ENCODE results near the gene BTBD9.

The BTBD9 gene

GRCh38 chr6:38676236-38676973 lies 36.7 kb upstream of the BTBD9 start:
- no CpG with 5 or more reads among the region's 2 CpGs for WGBS (ENCODE audit: extremely low coverage, insufficient coverage, low lambda C conversion rate)
- no peaks in the 10 kb centered on the region for H3K79me1 ChIP-seq (ENCODE audit: low read length)
- H3K18ac ChIP-seq (ENCODE audit: low read length), result no peak overlapping the region

GRCh38 chr6:38673397-38674165 lies 33.9 kb upstream of the BTBD9 start:
- Histone ChIP-seq H3K4me2 (ENCODE audit: low read length) (no peak overlapping the region), H3K4ac (ENCODE audit: low read depth, low read length) (no peak overlapping the region), H3K79me2 (ENCODE audit: control insufficient read depth, insufficient read depth, low read length) (no peaks in the 10 kb centered on the region), H3K4me3 (ENCODE audit: low read length) (no peak overlapping the region), H4K5ac (ENCODE audit: low read length) (no peak overlapping the region), H2BK15ac (replicated peaks; ENCODE audit: low read depth) (no peak overlapping the region), H2BK5ac (ENCODE audit: low read length) (no peak overlapping the region), H3K56ac (ENCODE audit: low read length) (no peak overlapping the region), H3K27ac (ENCODE audit: low read depth, low read length) (no peak overlapping the region), H4K8ac (ENCODE audit: low read depth, low read length) (no peak overlapping the region), H2BK120ac (ENCODE audit: low read depth, low read length) (no peak overlapping the region), H2AK5ac (ENCODE audit: low read length) (no peak overlapping the region), H3K18ac (ENCODE audit: low read length) (no peak overlapping the region), H3K4me1 (ENCODE audit: control insufficient read depth, low read depth, low read length) (no peaks in the 10 kb centered on the region), H3K9ac (ENCODE audit: low read length) (no peak overlapping the region), H3K27me3 (ENCODE audit: insufficient read depth, low read length, poor library complexity) (no peaks in the 10 kb centered on the region), H3K79me1 (ENCODE audit: low read length) (no peaks in the 10 kb centered on the region), H3K23ac (ENCODE audit: low read length) (no peak overlapping the region), H3K36me3 (ENCODE audit: control insufficient read depth, insufficient read depth, low read length) (peaks cover 4% of the 10 kb centered on the region)
- WGBS (ENCODE audit: extremely low coverage, insufficient coverage, low lambda C conversion rate), result no CpG with 5 or more reads among the region's 9 CpGs
- peak; percentile 57 for DNase-seq

More at GRCh38 chr6:38676236-38676973, 36.7 kb upstream of the BTBD9 start:
- Histone ChIP-seq H3K23ac (ENCODE audit: low read length) (no peak overlapping the region), H3K4me1 (ENCODE audit: control insufficient read depth, low read depth, low read length) (no peaks in the 10 kb centered on the region), H2BK120ac (ENCODE audit: low read depth, low read length) (no peak overlapping the region), H3K56ac (ENCODE audit: low read length) (no peak overlapping the region), H4K5ac (ENCODE audit: low read length) (no peak overlapping the region), H3K27ac (ENCODE audit: low read depth, low read length) (no peak overlapping the region), H3K4me2 (ENCODE audit: low read length) (no peak overlapping the region), H4K8ac (ENCODE audit: low read depth, low read length) (no peak overlapping the region), H3K79me2 (ENCODE audit: control insufficient read depth, insufficient read depth, low read length) (no peaks in the 10 kb centered on the region), H3K4ac (ENCODE audit: low read depth, low read length) (no peak overlapping the region), H3K27me3 (ENCODE audit: insufficient read depth, low read length, poor library complexity) (no peaks in the 10 kb centered on the region), H3K9ac (ENCODE audit: low read length) (no peak overlapping the region), H2BK5ac (ENCODE audit: low read length) (no peak overlapping the region), H2BK15ac (replicated peaks; ENCODE audit: low read depth) (no peak overlapping the region), H3K4me3 (ENCODE audit: low read length) (no peak overlapping the region), H2AK5ac (ENCODE audit: low read length) (no peak overlapping the region), H3K36me3 (ENCODE audit: control insufficient read depth, insufficient read depth, low read length) (peaks cover 7% of the 10 kb centered on the region)
- DNase-seq, result no peak

GRCh38 chr6:38671885-38672467 lies 32.2 kb upstream of the BTBD9 start:
- Histone ChIP-seq H2BK5ac (ENCODE audit: low read length) (no peak overlapping the region), H3K27ac (ENCODE audit: low read depth, low read length) (no peak overlapping the region), H3K56ac (ENCODE audit: low read length) (no peak overlapping the region), H3K4me3 (ENCODE audit: low read length) (no peak overlapping the region), H2AK5ac (ENCODE audit: low read length) (no peak overlapping the region), H2BK120ac (ENCODE audit: low read depth, low read length) (no peak overlapping the region), H4K5ac (ENCODE audit: low read length) (no peak overlapping the region), H3K18ac (ENCODE audit: low read length) (no peak overlapping the region), H3K27me3 (ENCODE audit: insufficient read depth, low read length, poor library complexity) (no peaks in the 10 kb centered on the region), H2BK15ac (replicated peaks; ENCODE audit: low read depth) (no peak overlapping the region), H3K36me3 (ENCODE audit: control insufficient read depth, insufficient read depth, low read length) (peaks cover 2% of the 10 kb centered on the region), H3K4me2 (ENCODE audit: low read length) (no peak overlapping the region), H4K8ac (ENCODE audit: low read depth, low read length) (no peak overlapping the region), H3K4me1 (ENCODE audit: control insufficient read depth, low read depth, low read length) (no peaks in the 10 kb centered on the region), H3K23ac (ENCODE audit: low read length) (no peak overlapping the region), H3K79me2 (ENCODE audit: control insufficient read depth, insufficient read depth, low read length) (no peaks in the 10 kb centered on the region), H3K79me1 (ENCODE audit: low read length) (no peaks in the 10 kb centered on the region), H3K9ac (ENCODE audit: low read length) (no peak overlapping the region), H3K4ac (ENCODE audit: low read depth, low read length) (no peak overlapping the region)
- no CpG with 5 or more reads among the region's 2 CpGs for WGBS (ENCODE audit: extremely low coverage, insufficient coverage, low lambda C conversion rate)
- peak; percentile 69 for DNase-seq

GRCh38 chr6:38658418-38659167 lies 18.9 kb upstream of the BTBD9 start:
- no CpG with 5 or more reads among the region's 3 CpGs for WGBS (ENCODE audit: extremely low coverage, insufficient coverage, low lambda C conversion rate)
- no peak overlapping the region for H4K5ac ChIP-seq (ENCODE audit: low read length)
- H3K4ac ChIP-seq (ENCODE audit: low read depth, low read length), result no peak overlapping the region
- H4K8ac ChIP-seq (ENCODE audit: low read depth, low read length), result no peak overlapping the region
- DNase-seq, result no peak
- H2AK5ac ChIP-seq (ENCODE audit: low read length), result no peak overlapping the region
- H2BK120ac ChIP-seq (ENCODE audit: low read depth, low read length), result no peak overlapping the region
- H3K4me1 ChIP-seq (ENCODE audit: control insufficient read depth, low read depth, low read length), result no peaks in the 10 kb centered on the region
- H3K4me2 ChIP-seq (ENCODE audit: low read length), result no peak overlapping the region
- H3K9ac ChIP-seq (ENCODE audit: low read length), result no peak overlapping the region
- no peak overlapping the region for H3K56ac ChIP-seq (ENCODE audit: low read length)
- H3K36me3 ChIP-seq (ENCODE audit: control insufficient read depth, insufficient read depth, low read length), result no peaks in the 10 kb centered on the region
- H3K23ac ChIP-seq (ENCODE audit: low read length), result no peak overlapping the region
- no peak overlapping the region for H2BK15ac ChIP-seq (replicated peaks; ENCODE audit: low read depth)
- H3K79me1 ChIP-seq (ENCODE audit: low read length), result no peaks in the 10 kb centered on the region
- no peak overlapping the region for H3K4me3 ChIP-seq (ENCODE audit: low read length)
- no peak overlapping the region for H3K27ac ChIP-seq (ENCODE audit: low read depth, low read length)
- H3K27me3 ChIP-seq (ENCODE audit: insufficient read depth, low read length, poor library complexity), result no peaks in the 10 kb centered on the region
- no peak overlapping the region for H3K18ac ChIP-seq (ENCODE audit: low read length)
- no peaks in the 10 kb centered on the region for H3K79me2 ChIP-seq (ENCODE audit: control insufficient read depth, insufficient read depth, low read length)
- H2BK5ac ChIP-seq (ENCODE audit: low read length), result no peak overlapping the region

- no peak overlapping the region for H2BK120ac ChIP-seq (ENCODE audit: low read depth, low read length)
- no peak overlapping the region for H3K27ac ChIP-seq (ENCODE audit: low read depth, low read length)
- H3K56ac ChIP-seq (ENCODE audit: low read length), result no peak overlapping the region
- no peak overlapping the region for H3K4ac ChIP-seq (ENCODE audit: low read depth, low read length)
- no peaks in the 10 kb centered on the region for H3K36me3 ChIP-seq (ENCODE audit: control insufficient read depth, insufficient read depth, low read length)
- no peaks in the 10 kb centered on the region for H3K79me2 ChIP-seq (ENCODE audit: control insufficient read depth, insufficient read depth, low read length)
- H3K27me3 ChIP-seq (ENCODE audit: insufficient read depth, low read length, poor library complexity), result no peaks in the 10 kb centered on the region
- no peak overlapping the region for H2AK5ac ChIP-seq (ENCODE audit: low read length)
- H4K8ac ChIP-seq (ENCODE audit: low read depth, low read length), result no peak overlapping the region
- no peaks in the 10 kb centered on the region for H3K4me1 ChIP-seq (ENCODE audit: control insufficient read depth, low read depth, low read length)
- H2BK15ac ChIP-seq (replicated peaks; ENCODE audit: low read depth), result no peak overlapping the region
- no peak overlapping the region for H4K5ac ChIP-seq (ENCODE audit: low read length)
- H3K9ac ChIP-seq (ENCODE audit: low read length), result no peak overlapping the region
- no peak overlapping the region for H2BK5ac ChIP-seq (ENCODE audit: low read length)
- no peak overlapping the region for H3K4me3 ChIP-seq (ENCODE audit: low read length)
- no peak overlapping the region for H3K18ac ChIP-seq (ENCODE audit: low read length)
- WGBS (ENCODE audit: extremely low coverage, insufficient coverage, low lambda C conversion rate), result no CpG with 5 or more reads among the region's 1 CpG
- H3K23ac ChIP-seq (ENCODE audit: low read length), result no peak overlapping the region
- H3K79me1 ChIP-seq (ENCODE audit: low read length), result no peaks in the 10 kb centered on the region
- no peak for DNase-seq
- H3K4me2 ChIP-seq (ENCODE audit: low read length), result no peak overlapping the region
Measured at GRCh38 chr6:38656896-38657295, 17.2 kb upstream of the BTBD9 start.
